Activated CD4-positive, alpha-beta T cell treated with anti-CD3 and anti-CD28 coated beads, Interleukin-2, amount 50 U/mL, for 4 hours (primary cell): ENCODE data around the gene HNRNPF.
"Not testable (repeated sequence)": the region's sequence is repeated elsewhere in the genome, so short reads cannot be mapped to it uniquely, and the experiment has no call there.

ENCODE experiments used
- DNase-seq, 2 experiments: peaks; one replicate each; pipeline ENCODE4 v3.0.0-alpha.2; 2020

Gene HNRNPF

DNA sequence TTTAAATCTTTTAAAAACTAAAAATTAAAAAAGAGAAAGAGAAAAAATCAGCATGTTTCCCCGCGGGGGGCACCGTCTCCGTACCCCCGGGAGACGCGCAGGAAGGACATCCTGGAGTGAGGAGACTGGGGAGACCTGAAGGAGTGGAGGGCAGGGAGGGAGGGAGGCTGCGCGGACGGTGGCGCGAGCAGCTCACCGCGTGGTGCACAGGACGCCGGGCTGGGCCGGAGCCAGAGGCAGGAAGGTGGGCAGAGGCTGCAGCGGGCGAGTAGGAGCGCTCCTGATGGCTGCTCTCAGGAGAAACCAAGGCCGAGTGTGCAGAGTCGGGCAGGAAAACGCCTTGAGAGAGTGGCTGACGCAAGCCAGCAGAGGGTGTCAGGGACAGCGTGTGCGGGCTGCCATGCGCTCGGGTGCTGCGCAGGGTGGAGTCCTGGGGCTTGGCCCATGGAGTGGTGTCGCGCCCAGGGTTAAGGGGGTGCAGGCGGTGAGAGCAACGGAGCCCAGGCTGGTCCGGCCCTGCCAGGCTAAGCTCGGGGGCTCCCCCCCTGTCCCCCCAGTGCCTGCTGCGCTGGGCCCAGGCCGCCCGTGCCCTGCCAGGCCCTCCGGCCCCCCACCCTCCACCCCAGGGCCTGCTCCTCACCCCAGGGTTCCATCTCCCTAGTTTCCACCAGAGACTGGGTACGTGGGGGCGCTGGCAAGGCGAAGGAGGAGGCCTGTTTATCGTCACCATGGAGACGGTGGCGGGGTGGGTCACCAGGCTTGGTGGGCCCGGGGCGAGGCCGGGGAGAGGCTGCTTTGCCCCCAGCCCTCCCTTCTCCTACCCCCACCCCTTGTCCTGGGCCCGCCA is 66.5 kb downstream of the HNRNPF start:
- no peak for DNase-seq

DNA sequence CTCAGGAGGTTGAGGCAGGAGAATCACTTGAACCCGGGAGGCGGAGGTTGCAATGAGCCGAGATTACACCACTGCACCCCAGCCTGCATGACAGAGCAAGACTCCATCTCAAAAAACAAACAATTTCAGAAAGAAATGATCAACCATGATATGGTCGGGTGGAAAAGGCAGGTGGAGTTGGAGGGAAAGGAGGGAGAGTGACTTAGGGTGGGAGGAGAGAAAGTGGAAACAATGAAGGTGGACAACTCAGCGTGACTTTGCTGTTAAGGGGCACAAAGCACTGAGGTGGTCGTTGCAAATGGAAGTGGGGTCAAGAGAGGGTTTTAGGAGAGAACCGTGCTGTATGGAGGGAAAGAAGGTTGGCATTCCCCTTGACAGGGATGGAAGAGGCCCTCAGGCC is 67.5 kb downstream of the HNRNPF start:
- DNase-seq = no peak

DNA sequence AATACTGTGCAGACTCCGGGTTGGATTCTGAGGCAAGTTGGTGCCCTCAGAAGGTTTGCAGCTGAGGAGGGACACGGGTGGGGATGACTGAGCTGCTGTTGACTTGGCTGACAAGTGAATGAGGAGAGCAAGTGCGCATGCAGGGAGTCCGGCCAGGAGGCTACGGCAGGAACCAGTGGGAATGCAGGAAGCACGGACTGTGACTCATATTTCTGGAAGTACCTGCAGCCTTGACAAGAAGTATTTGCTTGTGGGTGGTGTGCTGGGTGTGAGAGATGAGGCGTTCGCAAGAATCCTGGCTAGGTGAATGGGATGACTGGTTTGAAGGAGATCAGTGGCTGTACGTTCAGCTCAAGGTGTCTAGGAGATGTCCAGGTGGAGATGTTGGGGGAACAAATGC is 68.4 kb downstream of the HNRNPF start:
- DNase-seq = no peak

DNA sequence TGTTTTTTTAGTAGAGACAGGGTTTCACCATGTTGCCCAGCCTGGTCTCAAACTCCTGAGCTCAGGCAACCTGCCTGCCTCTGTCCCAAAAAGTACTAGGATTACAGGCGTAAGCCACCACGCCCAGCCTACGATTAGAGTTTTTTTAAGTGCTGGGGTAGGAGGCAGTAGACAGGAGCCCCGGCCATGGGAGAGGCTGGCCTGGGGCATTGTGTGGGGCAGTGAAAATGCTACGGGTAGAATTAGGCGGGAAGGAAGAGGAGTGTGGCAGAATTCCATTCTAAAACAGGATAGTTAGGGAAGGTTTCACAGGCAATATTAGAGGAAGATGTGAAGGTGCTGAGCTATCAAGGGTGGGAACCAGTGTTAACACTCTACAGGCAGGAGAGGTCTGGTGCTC is 68.9 kb downstream of the HNRNPF start:
- no peak for DNase-seq

DNA sequence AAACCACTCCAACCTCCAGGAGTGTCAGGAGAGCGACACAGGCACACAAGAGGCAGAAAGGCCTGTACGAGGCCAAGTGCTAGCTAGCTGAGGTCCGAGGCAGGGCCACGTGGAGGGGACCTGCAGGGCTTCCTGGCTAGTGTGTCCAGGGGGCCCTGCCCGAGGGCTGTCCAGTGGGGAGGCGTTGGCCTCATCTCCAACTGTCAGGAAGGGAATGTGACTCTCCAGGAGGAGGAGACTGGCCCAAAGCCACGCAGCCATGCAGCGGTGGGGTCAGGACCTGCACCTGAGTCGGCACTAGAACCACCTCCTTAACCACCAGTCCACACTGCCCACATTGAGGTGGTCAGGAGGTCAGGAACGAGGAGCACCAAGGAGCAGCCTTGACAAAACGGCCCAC is 69.8 kb downstream of the HNRNPF start:
- DNase-seq = no peak

DNA sequence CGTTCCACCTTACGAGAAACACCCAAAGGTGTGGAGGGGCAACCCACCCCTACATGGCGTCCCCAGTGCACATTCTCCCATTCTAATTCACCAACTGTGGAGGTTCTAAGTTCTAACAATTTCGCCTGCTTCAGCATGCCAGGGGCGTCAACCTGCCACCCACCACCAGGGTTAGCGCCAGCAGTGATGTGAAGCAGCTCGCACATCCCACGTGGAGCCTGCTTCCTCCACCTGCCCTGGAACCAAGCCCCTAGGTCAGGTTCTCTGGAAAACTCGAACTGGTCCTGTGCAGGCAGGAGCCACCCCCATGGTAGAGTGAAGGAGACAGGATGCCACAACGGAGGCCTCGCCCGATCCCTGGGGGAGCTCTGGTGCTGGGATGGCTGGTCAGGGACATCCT is 70.9 kb downstream of the HNRNPF start:
- no peak for DNase-seq

DNA sequence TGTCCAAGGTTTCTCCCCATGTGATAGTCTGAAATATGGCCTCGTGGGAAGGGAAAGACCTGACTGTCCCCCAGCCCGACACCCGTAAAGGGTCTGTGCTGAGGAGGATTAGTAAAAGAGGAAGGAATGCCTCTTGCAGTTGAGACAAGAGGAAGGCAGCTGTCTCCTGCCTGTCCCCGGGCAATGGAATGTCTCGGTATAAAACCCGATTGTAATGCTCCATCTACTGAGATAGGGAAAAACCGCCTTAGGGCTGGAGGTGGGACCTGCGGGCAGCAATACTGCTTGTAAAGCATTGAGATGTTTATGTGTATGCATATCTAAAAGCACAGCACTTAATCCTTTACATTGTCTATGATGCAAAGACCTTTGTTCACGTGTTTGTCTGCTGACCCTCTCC is 71.5 kb downstream of the HNRNPF start:
- DNase-seq = not testable (repeated sequence)

DNA sequence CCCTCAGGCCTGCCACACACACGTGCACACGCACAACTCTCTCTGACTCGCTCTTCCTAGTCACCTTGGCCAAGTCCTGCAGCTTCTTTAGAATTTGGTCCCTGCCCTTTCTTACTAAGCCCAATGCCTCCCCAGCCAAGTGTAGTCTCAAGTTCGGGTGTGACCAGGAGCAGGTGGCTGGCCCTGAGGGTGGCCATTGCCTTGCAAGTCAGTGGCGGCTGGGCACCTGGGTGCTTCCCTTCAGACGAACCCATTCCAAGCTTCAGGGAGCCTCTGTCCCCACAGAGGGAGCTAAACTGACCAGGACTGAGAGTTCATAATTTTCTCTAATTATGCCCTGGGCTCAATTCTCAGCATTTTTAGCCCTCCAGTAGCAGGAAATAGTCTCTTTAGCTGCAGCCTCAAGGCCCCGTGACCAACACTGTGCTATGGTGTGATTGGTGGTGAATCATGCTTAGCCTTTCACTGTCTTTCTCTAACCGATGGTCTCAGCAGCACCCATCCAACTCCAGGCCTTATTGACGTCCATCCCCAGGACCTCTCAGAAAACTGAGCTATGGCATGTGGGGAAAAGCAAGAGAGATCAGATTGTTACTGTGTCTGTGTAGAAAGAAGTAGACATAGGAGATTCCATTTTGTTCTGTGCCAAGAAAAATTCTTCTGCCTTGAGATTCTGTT is 72.2 kb downstream of the HNRNPF start:
- no peak for DNase-seq

DNA sequence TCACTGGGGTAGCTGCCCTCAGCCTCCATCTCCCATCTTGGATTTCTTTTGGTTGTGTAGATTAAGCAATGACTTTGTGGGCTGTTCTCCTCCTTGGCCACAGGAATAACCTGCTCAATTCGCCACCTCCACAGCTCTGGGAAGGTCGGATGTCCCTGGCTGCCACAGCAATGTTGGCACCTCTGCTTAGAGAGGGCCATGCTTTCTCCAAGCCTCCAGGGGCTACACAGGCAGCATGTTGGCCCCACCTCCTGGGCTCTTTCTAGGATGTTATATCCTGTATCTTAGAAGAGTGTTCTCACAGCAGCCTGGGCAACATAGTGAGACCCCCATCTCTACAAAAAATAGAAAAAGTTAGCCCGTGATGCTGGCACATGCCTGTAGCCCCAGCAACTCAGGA is 72.9 kb downstream of the HNRNPF start:
- no peak for DNase-seq
